Liver (tissue), 3 donors: Measurements from ENCODE around the gene OCA2.

Experiments used
- TAF1 ChIP-seq: conservative IDR thresholded peaks from 2 replicates; pipeline ENCODE4 v1.6.1; 2016; ENCODE audit warnings: antibody characterized with exemption, mild to moderate bottlenecking
- YY1 ChIP-seq: IDR thresholded peaks from 2 replicates; pipeline ENCODE4 v1.6.1; 2016; ENCODE audit warnings: antibody characterized with exemption, mild to moderate bottlenecking
- TF ChIP-seq, protein P1 (sequence below): fragments of 150-350 bp; IDR thresholded peaks from 2 replicates; pipeline ENCODE4 v1.5.1; 2017; ENCODE audit warnings: improper control_type of control experiment, low read depth, low read length; ENCODE audit not compliant: missing input control
- TF ChIP-seq, protein P2 (sequence below): IDR thresholded peaks from 2 replicates; pipeline ENCODE4 v1.6.1; 2016; ENCODE audit warnings: antibody characterized with exemption
- TF ChIP-seq, protein P3 (sequence below): IDR thresholded peaks from 2 replicates; pipeline ENCODE4 v1.6.1; 2016; ENCODE audit warnings: antibody characterized with exemption
- donor health status: healthy.
- donor health status: healthy.

DNA sequence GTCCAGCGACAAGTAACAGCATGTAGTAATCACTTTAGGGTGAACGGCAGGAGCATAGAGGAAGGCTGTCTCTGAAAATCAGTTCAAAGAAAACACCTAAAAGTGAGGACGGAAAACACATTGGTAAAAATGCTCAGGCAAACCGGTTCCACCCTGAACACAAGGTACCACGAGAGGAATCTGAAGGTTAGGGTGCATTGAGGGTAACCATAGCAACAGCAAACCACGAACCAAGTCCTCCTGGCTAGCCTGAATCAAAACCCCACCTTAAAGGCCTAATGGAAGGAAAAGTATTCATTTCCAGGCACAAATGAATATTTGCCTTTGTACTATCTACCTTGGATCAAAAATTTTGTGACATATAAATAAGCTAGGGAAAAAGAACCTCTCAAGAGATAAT lies 315.0 kb downstream of the OCA2 start:
- TF ChIP-seq, protein P1, sequence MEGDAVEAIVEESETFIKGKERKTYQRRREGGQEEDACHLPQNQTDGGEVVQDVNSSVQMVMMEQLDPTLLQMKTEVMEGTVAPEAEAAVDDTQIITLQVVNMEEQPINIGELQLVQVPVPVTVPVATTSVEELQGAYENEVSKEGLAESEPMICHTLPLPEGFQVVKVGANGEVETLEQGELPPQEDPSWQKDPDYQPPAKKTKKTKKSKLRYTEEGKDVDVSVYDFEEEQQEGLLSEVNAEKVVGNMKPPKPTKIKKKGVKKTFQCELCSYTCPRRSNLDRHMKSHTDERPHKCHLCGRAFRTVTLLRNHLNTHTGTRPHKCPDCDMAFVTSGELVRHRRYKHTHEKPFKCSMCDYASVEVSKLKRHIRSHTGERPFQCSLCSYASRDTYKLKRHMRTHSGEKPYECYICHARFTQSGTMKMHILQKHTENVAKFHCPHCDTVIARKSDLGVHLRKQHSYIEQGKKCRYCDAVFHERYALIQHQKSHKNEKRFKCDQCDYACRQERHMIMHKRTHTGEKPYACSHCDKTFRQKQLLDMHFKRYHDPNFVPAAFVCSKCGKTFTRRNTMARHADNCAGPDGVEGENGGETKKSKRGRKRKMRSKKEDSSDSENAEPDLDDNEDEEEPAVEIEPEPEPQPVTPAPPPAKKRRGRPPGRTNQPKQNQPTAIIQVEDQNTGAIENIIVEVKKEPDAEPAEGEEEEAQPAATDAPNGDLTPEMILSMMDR = no peak
- TF ChIP-seq YY1 (no peak), TAF1 (no peak)
- TF ChIP-seq, protein P2, sequence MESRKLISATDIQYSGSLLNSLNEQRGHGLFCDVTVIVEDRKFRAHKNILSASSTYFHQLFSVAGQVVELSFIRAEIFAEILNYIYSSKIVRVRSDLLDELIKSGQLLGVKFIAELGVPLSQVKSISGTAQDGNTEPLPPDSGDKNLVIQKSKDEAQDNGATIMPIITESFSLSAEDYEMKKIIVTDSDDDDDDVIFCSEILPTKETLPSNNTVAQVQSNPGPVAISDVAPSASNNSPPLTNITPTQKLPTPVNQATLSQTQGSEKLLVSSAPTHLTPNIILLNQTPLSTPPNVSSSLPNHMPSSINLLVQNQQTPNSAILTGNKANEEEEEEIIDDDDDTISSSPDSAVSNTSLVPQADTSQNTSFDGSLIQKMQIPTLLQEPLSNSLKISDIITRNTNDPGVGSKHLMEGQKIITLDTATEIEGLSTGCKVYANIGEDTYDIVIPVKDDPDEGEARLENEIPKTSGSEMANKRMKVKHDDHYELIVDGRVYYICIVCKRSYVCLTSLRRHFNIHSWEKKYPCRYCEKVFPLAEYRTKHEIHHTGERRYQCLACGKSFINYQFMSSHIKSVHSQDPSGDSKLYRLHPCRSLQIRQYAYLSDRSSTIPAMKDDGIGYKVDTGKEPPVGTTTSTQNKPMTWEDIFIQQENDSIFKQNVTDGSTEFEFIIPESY = no peak
- TF ChIP-seq, protein P3, sequence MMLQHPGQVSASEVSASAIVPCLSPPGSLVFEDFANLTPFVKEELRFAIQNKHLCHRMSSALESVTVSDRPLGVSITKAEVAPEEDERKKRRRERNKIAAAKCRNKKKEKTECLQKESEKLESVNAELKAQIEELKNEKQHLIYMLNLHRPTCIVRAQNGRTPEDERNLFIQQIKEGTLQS = no peak
